IPS-NIHi11 (cell line): Measurements from ENCODE around the gene PCTP.

Source experiments
- DNase-seq: peaks from one replicate; pipeline ENCODE4 v3.0.0; 2012; ENCODE audit warnings: mixed read lengths, low spot score

Gene PCTP

DNA sequence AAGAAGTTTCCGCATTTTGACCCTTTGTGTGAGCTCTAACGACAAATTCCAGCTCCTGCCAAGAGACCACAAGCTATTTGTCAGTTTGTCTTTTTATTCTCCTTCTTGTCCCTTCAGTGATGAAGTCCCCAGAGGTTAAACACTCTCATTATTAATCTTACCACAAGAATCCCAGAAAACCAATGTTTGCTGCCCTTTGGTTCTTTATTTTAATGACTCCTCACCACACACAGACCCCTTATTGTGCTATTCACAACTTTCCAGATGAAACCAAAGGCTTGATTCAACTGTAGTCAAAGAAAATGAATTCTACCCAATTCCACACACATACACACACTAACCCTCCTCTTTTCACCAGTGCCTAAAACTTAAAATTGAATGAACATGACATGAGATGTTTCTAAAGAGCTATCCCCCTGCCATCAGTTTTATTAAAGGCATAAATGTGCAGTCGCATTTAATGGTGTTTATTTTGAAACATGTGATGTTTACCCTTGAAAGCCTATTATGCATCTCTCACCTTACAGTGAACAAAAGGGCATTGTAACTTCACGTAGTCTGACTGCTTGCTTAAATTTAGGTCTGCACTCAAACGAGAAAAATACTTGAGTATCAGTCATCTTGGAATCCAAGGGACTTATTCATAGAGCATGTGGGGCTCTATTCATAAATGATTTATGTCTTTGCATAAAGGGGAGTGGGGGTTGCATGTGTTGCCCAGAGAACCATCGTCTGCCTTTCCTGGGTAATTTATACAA lies 44.1 kb downstream of the PCTP start:
- no peak for DNase-seq

DNA sequence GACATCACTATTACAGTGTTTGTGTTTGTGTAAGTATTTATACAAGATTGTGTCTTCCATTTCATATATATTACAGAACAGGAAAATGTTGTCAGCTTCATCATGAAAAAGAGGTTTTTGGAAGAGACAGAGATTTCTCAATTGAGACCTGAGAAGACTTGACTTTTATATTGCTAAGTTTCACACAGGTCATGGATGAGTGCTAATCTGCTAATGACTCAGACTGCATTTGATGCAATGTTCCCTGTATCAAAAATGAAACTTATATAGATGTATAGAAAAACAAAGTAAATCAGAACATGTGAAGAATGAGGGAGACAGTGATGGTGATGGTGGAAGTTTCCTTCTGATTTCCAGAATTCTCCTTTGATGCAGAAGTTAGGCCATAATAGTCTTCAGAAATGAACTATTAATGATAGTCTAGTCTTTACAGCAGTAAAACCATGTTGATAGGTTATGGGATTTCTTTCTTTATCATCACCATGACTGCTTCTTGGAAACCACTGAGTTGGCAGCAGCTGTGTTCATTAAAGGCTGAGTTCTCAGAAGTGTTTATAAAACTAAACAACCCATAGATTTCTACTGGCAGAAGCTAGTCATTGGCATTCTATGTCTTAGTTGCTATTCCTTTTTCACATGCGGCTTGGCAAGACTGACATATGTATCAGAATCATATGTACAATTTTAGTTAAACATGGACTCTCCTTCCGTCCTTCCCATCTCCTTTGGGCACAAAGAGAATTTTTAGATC lies 56.1 kb downstream of the PCTP start:
- DNase-seq, result no peak

DNA sequence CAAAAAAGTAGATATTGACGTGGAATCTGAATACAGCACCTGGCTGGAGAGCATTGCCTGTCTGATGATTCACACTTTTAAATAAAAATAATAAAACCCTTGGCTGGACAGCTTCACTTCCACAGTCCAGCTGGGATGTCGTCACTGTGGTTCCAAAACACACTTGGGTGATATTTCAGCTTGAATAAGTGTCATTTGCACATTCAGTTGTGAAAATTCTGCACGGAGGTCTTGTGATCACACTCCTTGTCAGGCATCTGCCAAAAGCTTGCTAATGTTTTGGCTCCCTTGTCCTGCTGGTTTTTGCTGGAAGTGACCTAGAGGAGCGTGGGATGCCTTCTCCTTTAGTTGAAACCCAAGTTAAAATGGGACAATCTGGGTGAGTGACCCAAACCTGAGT lies 60.7 kb downstream of the PCTP start:
- no peak for DNase-seq

DNA sequence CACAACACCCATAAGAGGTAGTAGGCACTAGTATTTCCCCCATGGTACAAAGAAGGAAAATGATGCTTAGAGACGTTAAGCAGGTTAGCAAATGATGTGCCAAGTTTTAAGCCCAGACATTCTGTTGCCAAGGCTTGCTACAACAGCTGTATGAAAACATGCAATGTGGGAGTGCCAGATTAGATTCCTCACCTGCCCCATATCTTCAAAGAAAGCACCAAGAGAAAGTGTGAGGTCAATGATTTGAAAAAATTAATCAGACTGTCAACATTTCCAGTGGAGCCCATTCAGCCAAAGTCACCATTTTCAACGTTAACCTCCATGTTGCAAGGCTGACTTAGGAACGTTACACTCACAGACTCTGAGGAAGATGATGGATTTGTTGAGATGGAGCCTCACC lies 61.5 kb downstream of the PCTP start:
- DNase-seq, result no peak

DNA sequence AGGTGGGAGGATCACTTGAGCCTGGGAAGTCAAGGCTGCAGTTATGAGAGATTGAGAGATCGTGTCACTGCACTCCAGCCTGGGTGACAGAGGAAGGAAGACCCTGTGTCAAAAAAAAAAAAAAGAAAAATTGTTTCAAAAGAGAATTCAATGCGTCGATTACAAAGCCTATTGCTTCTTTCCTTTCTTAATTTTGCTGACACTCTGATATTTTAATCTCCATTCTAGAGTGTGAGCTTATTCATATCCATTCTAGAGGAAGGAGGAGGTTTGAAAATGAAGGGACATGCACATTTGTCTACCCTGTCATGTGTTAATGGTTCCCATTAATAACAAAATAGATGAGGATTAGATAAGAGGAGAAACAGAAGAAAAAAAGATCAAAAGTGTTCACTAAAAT lies 63.1 kb downstream of the PCTP start:
- no peak for DNase-seq

DNA sequence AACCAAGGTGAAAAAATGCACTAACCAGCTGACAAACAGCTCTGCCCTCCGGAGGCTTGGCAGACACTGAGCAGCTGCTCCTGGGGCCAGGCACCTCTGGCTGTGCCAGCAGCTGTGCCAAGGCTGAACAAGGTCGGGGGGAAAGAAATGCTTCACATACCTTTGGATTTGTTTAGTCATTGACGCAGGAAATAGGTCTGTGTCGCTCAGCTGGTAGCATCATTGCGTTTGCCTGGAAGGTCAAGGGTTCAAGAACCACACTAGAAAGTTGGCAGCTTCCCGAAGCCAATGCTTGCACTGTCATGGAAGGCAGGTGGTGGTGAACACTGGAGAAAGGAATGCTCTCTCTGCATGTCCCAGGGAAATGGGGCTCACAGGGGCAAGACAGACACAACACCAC lies 63.5 kb downstream of the PCTP start:
- no peak for DNase-seq

DNA sequence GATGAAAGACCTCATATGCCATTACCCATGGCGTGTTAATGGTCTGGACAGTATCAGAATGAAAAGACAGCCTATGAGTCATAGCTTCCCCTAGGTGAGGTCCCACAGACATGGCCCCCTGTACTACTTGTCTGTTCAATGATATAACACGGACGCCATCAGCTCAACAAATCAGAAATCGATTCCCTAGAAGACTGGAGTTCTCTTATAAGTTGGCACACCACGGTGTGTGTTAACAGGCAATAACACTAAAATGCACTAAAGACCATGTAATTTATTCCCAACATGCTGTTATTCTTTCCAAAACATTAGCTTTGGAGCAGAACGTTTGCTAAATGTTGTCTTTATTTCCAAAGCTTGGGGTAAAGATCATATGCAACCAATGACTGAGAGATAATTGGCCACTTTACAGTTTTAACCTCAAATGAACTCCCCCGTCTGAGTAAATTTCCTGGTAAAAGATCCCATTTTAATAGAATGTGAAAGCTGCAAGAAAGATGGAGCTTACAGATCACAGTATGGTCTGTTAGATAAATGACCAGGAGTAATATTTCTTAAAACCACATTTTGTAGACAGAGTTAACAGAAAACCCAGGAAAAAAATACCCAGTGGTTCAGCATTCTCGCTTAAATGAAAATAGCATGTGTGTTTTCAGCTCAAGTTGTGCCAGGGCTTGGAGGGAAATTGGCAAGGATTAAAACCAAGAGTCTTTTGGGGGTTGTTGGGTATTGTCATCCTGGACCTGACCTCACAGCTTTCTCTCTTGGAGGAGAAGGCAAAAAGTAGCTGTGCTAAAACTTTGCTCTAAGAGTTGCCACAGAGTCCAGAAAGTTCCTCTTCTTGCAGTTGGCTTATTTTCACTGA lies 65.9 kb downstream of the PCTP start:
- DNase-seq, result no peak

DNA sequence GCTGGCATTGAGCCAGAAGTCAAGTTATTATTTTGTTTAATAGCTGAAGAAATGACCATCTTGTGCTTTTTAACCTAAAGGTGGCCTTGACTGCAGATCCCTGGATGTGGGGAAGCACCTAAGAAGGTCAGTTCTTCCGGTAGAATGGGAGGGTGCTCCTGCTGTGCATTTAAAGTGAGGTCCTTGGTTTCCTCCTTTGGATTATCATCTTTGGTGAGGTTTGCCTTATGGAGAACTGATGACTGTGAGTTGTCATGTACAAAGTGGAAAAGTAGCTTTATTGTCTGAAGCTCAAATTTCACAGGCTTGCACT lies 66.5 kb downstream of the PCTP start:
- DNase-seq, result no peak

DNA sequence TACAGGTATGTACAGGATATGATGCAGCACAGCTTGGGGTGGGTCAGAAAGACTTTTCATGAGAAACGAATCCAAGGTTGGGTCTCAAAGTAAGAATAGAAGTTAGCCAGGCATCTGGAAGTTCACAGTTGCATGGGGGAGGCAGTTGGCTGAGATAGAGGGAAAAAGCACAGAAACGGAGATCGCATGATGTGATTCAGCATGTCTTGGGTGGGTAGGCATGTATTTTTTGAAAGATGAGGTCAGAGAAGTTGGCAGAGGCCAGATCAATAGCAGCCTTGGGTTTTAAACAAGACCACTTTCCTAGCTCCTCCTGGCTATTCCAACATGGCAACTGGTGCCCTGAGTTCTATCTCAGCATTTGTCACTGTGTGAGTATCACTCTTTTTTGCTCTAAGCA lies 67.2 kb downstream of the PCTP start:
- DNase-seq, result no peak

DNA sequence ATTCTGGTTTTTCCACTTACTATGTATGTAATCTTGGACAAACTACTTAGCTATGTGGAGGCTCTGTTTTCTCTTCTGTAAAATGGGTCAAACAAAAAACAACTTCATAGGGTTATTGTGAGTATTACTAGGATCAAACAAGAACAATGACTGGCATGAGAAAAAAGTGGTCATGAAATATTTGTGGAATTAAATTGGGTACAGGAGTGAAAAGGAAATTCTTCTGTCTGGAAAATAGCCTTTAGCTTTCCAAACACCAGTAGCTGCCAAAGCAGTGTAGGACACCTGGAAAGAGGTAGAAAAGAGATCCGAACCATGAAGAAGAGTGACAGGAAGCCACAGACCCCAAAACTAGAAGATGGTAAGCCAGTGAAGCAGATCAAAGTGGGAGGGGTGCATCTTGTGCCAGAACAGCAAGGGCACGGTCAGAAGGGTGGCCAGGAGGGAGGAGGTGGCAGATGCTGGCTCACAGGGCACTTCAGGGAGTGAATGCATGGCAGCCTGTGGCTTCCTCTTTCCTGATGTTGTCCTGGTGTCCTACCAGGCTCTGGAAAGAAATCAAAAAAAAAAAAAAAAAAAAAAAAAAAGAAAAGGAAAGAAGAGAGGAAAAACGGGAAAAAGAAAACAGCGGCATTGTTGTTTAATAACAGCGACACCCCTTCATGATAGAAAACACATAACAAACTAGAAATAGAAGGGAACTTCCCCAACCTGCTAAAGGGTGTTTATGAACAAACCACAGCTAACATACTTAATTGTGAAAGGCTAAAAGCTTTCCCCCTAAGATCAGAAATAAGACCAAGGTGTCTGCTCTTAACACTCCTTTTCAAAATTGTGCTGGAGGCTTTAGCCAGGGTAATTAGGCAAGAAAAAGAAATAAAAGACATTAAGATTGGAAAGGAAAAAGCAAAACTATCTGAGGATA lies 67.9 kb downstream of the PCTP start:
- no peak for DNase-seq

DNA sequence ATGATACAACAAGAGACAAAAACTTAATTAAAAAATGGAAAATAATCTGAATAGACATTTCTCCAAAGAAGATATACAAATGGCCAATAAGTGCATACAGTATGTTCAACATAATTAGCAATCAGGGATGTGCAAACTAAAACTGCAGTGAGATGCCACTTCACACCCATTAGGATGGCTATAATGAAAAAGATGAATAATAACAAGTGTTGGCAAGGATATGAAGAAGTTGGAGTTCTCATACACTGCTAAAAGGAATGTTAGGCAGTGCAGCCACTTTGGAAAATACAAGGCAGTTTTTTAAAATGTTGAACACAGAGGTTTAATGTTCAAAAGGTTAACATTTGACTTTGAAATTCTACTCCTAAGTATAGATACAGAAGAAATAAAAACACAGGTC lies 69.8 kb downstream of the PCTP start:
- DNase-seq, result no peak

DNA sequence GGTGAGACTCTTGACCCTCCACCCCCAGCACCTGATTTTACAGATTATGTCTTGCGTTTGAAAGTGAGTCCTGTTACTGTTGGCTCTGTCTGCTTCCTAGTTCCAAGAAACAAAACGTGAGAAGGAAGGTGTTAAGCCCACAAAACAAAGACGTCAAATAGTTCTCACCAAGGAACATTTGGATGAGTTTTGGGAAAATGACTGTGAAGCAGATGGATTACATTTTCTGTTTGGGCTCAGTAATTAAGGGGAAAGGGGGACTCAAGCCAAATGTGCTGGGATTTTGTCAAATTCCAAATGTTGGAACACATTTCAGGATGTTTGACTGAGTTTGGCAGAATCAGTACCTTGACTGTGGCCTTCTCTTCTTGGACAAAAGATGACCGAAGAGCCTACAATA lies 71.2 kb downstream of the PCTP start:
- no peak for DNase-seq

DNA sequence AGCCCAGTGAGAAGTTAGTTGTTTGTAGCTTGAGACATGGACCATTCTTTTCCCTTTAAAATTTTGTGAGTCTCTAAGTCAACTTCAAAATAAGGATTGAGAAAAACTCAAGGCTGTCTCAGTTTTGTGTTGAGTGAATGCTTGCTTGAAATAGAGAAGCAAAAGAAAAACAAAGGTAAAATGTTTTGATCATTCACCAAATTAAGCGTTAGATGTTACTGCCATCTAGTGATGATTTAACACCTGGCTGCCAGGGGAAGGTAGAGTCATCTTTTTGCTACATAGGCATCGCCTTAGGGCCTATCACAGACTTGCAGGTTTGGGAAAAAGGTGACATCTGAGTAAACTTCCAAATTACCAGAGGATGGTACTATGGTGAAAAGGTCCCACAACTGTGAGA lies 74.4 kb downstream of the PCTP start:
- peak; percentile 34 for DNase-seq
